GM19035 (cell line): Measurements from ENCODE around the gene WFDC5.
"Not testable (repeated sequence)": the region's sequence is repeated elsewhere in the genome, so short reads cannot be mapped to it uniquely, and the experiment has no call there.

Source experiments
- ATAC-seq: cut with Tn5 transposase; IDR thresholded peaks from one replicate; pipeline ENCODE4 v1.9.1; 2021; ENCODE audit not compliant: unreplicated experiment

WFDC5 gene, protein sequence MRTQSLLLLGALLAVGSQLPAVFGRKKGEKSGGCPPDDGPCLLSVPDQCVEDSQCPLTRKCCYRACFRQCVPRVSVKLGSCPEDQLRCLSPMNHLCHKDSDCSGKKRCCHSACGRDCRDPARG

DNA sequence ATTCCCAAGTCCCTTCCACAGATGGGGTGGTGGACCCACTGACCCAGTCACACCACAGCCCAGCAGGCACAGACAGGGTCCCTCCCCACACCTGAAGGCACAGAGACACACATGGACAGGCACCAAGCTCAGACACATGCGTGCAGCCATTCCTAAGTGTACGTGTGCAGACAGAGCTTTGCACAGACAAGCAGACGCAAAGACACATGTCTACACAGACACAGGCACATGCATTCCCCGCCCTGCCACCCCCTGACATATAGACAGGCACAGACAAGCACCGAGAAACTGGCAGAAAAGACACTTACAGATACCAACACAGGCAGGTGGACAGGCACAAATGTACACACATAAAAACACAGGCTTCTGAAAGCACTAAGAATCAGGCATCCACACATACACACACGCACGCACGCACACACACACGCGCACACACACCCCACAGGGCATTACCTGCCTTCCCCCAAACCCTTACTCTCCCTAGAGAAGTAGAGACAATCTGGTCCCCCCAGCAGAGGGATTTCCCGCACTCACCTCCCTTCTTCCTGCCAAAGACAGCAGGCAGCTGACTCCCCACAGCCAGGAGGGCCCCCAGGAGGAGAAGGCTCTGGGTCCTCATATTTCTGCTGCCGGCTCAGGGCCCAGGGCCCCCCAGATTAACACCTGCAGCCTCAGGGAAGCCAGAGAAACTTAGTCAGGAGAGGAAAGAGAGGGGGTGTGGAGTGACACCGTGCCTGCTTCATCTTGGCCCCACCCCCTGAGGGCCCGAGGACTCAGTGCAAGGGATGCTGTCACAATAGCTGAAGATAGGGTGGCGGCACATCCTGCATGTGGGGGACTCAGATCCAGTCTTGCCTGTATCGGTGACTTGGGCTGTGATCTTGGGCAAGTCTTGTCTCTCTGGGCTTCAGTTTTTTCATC, at the start of gene WFDC5:
Gene WFDC5, minus strand, starts transcription at position 710 of the 921 bp plus-strand sequence. Its CDS starts 91 bp downstream, at position 619.
- ATAC-seq, result no peak

DNA sequence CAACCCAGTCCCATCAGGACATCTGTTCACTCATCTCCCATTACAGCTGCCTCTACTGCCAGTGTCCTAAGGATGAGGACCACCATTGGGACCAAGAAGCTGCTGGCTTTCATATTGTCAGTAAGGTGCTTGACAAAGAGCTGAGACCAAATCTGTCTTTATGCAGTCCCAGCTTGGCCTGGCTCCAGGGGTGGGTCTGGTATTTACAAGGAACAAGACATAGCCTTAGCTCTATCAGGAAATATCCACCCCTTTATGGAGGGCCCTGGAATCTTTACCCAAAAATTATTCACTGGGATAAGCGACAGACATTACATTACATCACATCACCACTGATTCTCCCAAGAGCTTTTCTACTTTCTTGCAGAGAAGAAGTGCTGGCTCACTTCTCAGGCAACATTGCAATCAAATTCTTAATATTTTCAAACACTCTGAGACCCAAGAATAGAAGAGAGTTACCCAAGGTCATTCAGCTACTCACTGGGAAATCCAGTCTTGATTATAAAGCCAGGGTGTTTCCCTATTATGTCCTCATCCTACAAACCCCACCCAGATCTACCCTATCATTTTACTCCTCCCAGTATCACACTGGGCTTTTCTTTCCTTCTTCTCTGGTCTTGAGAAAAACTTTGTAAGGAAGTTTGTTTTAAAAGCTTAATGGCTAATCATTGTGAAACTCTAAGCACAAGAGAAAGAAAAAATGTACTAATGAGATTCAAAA, 48.3 kb upstream of the WFDC5 start:
- no peak for ATAC-seq

DNA sequence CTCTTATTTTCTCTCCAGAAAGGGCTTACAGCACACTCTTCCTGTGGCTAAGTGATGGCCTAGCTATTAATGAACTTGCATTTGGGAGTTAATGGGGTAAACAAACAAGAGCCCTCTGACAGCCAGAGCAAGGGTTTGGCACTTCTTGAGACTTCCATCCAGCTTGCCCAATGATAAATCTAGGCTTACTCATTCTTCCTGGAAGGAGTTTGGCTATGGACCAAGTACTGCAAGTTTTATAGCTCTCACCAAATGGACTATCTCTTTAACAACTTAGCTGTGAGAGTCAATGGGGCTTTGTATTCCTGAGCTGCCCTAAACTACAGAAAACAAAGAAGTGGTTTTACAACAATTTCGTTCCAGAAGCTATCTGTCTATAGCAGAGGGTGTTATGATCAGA, 43.0 kb upstream of the WFDC5 start:
- ATAC-seq, result no peak

DNA sequence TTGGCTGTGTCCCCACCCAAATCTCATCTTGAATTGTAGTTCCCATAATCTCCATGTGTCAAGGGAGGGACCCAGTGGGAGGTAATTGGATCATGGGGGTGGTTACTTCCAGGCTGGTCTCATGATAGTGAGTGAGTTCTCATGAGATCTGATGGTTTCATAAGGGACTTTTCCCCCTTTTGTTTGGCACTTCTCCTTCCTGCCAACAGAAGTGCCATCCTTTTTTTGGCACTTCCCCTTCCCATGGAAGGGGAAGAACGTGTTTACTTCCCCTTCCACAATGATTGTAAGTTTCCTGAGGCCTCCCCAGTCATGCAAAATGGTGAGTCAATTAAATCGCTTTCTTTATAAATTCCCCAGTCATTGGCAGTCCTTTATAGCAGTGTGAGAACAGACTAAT, 41.7 kb upstream of the WFDC5 start:
- no peak for ATAC-seq

DNA sequence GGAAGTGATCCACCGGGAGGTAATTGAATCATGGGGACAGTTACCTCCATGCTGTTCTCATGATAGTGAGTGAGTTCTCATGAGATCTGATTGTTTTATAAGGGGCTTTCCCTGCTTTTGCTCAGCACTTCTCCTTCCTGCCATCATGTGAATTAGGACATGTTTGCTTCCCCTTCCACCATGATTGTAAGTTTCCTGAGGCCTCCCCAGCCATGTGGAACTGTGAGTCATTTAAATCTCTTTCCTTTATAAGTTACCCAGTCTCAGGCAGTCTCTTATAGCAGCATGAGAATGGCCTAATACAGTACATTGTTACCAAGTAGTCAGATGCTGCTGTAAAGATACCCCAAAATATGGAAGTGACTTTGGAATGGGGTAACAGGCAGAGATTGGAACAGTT, 39.8 kb upstream of the WFDC5 start:
- ATAC-seq, result not testable (repeated sequence)

DNA sequence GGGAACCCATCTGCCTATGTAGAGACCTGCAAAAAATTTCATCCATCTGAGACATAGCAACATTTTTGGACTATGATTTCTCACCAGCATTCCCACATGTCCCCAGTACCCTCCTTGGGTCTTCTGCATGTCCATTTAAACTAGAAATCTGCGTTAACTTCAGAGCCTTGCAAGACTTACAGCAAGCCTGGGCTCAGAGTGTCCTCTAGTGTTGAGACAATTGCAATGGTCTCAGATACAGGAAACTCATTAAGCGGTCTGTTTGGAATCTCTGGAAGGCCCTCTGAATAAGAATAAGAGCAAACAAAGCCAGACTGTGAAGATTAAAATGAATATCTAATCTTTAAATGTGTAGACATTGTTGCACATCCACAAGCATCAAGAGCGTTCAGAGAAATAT, 39.2 kb upstream of the WFDC5 start:
- ATAC-seq, result no peak

DNA sequence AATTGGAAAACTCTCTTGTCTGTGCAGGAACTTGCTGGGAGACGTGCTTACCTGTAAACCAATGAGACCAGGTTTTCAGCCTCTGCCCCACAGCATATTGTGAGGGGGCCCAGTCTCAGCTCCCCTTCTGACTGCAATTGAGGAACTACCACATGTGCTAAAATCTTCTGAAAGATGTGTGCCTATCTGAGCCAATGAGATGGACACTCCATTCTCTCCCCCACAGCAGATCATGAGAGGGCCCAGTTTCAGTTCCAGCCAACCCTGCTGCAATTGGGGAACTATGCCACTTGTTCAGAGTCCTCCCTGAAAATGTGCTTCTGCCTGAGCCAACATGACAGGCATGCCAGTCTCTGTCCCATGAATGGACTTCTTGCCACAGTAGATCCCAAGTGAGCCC, 38.8 kb upstream of the WFDC5 start:
- no peak for ATAC-seq

DNA sequence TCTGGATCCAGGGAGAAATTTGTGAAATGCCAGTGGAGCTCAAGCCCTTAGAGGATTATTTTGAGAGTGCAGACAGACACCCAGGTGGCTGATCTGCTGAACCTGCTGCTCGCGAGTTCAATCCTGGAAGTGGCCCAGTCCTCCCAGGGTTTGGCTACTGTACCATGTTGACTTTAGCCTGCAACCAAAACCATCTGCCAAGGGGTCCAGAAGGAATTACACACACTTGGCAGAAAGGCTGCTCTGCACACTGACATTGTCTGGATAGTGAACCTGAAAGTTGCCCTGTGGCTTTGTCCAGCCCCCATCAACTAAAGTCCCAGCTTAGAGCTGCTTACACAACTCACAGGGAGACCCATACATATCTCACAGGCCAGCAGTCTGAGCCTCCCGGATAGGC, 38.2 kb upstream of the WFDC5 start:
- ATAC-seq, result no peak

DNA sequence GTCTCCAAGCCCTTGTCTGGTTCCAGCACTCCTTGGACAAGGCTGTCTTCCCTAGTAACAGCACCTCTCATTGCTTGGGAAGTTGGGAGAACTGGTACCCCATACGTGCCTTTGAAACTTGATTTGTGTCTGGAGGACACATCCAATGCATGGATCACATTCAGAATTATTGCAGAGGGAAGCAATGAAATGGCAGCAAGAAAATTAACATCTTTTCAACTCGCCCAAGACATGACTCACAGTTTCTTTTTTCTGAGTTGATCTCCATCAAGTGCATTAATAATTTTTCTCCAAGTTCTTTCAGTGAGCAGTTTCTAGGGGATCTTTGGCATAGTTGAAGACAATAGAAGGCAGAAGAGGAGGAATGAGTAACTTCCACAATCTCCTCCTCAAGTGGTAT, 37.4 kb upstream of the WFDC5 start:
- ATAC-seq, result no peak

DNA sequence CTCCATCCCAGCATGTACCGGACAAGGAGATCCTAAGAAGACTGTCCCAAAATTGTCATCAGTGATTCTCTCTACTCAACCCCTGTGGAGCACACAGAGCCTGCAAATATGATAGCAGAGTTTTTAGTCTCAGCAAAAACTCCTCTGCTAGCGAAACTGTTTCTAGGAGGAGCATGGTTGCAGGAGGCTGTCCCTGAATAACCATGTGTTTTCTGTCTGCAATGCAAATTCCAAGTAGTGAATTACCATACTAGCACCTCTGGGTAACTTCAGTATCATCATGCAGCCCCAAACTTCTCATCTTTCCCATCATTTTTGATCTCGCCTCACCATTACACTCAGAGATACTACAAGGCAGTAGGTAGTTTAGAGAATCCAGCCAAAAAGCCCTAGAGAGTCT, 34.1 kb upstream of the WFDC5 start:
- ATAC-seq, result no peak

DNA sequence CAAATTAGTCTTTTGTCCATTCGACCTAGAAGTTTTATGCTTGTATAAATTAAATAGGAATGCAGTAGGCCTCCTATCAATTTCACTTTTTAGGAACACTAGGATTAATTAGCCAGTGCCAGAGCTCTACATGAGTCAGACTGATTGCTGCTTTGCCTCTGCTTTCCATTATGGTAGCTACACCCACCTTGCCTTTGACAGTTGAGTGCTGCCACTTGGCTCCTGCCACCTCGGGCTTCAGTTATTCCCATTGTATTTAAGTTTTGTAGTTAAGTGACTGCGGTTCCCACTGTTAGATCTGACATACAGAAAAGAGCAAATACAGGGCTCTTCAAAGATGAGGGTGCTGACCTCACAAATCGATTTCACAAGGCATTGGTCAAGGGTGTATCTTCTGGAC, 25.9 kb upstream of the WFDC5 start:
- no peak for ATAC-seq

DNA sequence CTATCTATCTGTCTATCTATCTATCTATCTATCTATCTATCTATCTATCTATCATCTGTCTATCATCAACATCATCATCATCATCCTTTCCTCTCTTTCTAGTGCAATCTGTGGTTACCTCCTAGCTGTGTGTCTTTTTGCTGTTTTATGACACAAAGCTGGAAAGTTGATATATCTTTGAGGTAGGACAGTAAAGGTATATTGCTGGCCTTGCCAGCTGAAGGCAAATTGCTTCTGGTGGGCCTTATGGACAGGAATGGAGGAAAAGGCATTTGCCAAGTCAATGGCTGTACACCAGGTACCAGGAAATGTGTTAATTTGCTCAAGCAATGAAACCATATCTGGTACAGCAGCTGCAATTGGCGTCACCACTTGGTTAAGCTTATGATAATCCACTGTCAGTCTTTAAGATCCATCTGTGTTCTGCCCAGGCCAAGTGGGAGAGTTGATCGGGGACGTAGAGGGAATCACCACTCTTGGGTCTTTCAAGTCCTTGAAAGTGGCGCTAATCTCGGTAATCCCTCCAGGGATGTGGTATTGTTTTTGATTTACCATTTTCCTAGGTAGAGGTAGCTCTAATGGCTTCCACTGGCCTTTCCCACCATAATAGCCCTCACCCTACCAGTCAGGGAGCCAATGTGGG, 24.9 kb upstream of the WFDC5 start:
- ATAC-seq, result not testable (repeated sequence)

DNA sequence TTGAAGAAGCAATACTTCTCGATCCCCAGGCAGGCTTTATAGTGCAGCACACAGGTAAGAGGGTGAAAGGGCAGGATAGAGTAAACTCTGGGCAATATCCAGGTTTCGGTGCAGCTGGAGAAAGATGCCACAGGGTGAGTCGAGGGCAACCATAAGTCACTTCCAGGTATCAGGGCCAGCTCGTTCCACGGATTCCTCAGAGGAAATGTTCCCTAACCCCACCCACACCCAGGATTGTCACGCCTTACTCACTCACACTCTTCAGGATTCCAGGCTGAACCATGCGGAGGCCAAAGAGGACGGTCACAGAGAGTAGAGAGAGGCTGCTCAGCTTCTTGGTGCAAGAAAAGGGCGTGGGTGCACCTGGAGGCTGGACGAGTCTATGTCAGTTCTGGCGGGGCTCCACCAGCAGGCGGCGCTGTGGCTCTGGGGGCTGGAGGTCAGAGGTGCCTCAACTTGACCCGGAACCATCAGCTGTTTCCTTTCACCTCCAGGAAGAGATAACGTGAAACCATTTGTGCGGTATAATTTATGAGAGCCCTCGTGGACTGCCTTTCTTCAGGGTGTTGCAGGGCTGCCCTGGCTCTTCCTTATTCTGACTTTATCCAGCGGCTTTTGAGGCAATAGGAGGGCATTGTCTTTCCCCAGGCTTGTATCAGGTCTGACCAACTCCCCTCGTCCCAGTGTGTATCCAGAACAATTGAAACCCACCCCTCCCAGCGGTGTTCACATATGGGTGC, 23.8 kb upstream of the WFDC5 start:
- no peak for ATAC-seq

DNA sequence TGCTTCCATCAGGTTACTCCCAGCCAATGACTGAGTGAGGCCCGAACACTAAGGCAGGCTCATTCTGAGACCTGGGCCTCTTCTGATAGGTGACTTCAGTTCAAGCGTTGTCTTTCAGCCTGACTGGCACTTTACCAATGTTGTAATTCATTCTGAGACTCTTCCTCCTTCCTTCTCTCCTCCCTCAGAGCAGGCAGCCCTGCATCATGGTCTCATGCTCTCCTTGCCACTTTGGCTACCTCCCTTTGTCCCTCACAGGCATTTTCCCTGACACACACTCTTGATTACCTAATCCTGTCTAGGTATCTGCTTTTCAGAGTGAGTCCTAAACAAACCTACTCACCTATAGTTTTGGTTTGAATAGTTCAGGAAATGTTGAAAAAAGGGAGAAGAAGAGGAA, 21.9 kb upstream of the WFDC5 start:
- ATAC-seq, result no peak

DNA sequence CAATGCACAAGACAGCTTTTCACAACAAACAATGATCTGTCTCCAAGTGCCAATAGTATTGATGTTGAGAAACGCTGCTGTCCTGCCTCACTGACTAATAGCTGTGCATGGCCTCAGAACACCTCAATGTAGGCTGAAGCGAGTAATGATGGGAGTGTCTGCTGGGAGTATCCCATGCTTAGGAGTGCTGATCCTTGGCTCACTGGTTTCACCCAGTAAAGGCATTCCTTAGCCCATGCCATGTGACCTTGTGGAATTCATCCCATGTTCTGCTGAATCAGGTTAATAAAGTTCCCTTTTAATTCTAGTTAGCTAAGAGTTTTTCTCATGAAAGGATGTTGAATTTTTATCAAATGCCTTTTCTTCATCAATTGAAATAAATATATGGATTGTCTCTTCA, 13.1 kb upstream of the WFDC5 start:
- no peak for ATAC-seq

DNA sequence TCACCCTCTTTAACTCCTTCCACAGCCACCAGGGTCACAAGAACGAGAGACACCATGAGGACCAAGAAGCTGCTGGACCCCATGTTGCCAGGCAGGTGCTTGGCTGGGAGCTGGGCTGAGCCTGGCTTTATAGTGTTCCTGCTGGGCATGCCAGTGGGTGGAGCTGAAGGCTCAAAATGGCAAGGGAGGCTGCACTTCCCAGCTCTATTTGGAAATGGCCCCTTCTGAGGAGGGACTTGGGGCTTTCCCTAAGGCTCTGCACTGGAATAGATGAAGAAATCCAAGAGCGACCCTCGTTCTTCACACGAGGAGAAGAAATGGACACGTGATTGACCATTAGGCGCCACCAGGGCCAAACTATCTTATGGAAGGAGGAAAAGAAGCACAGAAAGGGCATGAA, 9.4 kb upstream of the WFDC5 start, which contains the start of gene WFDC12:
Gene WFDC12, minus strand, starts transcription at position 101 of the 400 bp plus-strand sequence. Its CDS starts 18 bp downstream, at position 83.
- no peak for ATAC-seq

DNA sequence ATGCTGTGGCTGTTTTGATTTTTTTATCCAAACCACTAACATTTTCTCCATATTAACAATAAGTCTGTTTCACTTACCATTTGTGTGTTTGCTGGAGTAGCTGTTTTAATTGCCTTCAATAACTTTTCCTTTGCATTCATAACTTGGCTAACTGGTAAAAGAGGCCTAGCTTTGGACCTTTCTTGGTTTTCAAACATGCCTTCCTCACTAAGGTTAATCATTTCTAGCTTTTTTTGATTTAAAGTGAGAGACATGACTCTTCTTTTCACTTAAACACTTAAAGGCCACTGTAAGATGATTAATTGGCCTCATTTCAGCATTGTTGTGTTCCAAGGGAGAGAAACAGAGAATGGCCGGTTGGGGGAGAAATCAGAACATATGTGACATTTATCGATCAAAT, 6.4 kb upstream of the WFDC5 start:
- no peak for ATAC-seq

DNA sequence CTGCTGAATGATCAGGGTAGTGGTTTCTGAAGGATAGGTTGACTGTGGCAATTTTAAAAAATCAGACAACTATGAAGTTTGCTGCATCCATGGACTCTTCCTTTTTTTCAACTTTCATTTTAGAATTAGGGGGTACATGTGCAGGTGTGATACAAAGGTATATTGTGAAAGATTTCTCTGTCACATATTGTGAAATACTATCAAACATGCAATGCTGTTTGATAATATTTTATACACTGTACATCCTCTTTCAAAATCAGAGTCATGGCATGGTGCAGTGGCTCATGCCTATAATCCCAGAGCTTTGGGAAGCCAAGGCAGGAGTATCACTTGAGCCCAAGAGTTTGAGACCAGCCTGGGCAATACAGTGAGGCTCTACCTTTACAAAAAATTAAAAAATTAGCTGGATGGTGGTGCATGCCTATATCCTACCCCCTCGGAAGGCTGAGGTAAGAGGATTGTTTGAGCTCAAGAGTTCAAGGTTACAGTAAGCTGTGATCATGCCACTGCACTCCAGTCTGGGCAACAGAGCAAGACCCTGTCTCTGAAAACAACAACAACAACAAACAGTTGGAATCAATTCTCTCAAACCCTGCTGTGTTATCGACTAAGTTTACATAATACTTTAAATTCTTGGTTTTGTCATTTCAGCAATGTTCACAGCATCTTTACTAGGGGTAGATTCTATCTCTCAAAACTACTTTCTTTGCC, 4.7 kb upstream of the WFDC5 start:
- no peak for ATAC-seq

DNA sequence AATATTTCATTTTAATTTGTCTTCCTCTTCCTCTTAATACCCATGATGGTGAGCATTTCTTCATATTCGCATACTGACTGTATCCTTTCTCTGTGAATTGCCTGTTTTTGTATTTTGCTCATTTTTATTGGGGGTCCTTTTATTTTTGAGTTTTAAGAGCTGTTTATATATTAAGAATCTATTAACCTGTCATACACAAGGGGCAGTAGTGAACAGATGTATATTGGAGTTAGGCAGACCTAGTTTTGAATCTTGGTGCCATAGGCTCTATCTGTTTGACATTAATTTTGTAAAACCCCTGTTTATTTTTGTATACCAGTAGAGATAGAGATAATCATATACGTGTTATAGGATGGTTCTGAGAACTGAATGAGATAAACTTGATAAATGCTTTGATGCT, 3.1 kb upstream of the WFDC5 start:
- ATAC-seq, result no peak

DNA sequence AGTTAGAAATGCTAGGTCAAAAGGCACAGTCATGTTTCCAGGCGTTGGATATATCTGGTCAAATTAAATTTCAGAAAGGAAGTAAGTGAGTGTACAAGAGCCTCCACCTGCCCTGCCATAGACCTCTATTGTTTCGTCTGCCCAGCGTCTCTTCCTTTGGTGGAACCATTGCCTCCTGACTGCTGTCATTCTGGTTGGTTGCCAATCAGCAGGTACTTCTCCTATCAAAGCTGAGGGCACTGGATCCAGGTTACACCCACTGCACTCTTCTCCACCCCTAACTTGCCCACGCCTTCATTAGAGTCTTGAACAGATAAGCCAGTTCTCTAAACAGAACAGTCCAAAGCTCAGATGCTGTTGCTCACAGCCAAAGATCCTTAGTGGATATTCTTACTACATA, 2.6 kb upstream of the WFDC5 start:
- ATAC-seq, result no peak
